HG03159 (cell line): ENCODE results near the gene HES5.
"Not testable (repeated sequence)": the region's sequence is repeated elsewhere in the genome, so short reads cannot be mapped to it uniquely, and the experiment has no call there.

ENCODE experiments used
- ATAC-seq: cut with Tn5 transposase; IDR thresholded peaks from one replicate; pipeline ENCODE4 v1.9.1; 2021; ENCODE audit warnings: mild to moderate bottlenecking, moderate library complexity; ENCODE audit not compliant: unreplicated experiment

Gene HES5, protein sequence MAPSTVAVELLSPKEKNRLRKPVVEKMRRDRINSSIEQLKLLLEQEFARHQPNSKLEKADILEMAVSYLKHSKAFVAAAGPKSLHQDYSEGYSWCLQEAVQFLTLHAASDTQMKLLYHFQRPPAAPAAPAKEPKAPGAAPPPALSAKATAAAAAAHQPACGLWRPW

DNA sequence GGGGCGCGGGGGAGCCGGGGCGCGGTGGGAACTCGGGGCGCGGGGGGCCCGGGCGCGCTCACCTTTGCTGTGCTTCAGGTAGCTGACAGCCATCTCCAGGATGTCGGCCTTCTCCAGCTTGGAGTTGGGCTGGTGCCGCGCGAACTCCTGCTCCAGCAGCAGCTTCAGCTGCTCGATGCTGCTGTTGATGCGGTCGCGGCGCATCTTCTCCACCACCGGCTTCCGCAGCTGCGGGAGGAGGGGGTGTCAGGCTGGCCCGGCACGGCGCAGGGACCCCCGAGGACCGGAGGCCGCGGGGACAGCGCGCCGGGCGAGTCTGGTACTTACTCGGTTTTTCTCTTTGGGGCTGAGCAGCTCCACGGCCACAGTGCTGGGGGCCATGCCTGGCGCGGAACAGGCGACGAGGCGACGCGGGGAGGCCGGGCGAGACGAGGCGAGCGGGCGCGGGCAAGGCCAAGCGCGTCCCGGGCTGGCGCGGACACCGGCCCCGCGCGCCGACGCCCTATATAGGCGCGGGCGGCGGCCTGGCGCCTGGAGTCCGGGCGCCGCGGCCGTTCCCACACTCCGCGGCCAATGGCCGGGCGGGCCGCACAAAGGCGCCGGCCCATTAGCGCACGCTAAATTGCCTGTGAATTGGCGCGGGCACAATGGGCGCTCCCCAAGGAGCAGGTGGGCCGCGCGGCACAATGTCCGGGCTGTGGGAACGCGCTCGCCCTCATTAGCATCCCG lies at the start of gene HES5:
TSS of gene HES5 (minus strand) at position 480 of the 729 bp plus-strand sequence. CDS start at position 381, 99 bp downstream.
- ATAC-seq, result no peak

- ATAC-seq, result no peak
Observed at GRCh38 chr1:2578758-2579118, 48.7 kb upstream of the HES5 start.

DNA sequence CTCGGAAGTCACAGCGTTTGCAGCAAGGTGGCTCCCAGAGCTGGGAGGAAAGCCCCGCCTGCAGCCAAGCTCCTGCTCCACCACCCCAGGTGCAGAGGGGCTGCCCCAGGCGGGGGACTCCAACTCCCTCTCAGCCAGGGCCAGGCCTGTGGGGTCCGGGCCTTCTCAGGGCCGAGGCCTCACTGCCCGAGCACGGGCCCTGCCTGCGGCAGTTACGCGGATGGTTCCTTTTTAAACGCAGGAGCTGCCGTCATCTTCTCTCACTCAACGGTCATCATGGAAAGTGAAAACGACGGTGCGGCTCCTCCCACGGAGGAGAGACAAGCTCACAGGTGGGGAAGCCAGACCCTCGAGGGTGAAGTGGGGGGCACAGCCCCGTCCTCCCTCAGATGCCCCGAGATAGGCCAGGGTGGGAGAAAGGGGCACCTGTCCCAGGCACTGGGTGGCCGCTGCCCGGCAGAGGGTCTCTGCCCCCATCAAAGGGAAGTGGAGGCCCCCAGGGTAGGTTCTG lies 47.6 kb upstream of the HES5 start:
- peak; percentile 39 for ATAC-seq

GRCh38 chr1:2575801-2576663 lies 46.0 kb upstream of the HES5 start:
- no peak for ATAC-seq

- no peak for ATAC-seq
Observed at GRCh38 chr1:2574350-2574749, 44.3 kb upstream of the HES5 start.

DNA sequence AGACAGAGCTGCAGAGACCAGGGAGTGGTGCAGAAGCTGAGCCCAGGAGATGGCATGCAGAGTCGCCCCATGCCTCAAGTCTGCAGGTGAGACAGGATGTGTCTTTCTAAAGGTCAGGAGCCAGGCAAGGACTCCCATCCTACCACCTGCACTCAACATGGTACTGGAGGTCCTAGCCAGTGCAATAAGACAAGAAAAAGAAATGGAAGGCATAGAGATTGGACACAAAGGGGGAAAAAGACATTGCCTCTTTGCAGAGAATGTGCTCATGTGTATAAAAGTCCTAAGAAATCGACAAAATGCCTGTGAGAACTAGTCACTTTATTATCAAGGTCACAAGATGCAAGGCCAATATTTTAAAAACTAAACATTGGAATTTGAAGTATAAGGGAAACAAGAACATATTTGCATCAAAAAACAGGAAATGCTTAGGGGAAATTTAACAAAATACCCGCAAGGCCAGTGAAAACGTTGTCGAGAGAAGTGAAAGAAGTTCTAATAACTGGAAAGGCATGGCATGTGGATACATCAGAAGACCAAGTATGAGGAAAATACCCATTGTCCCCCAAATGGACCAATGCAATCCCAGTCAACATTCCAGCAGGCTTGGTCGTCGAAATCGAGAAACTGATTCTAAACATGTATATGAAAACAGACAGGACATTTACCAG lies 43.3 kb upstream of the HES5 start:
- ATAC-seq, result no peak

DNA sequence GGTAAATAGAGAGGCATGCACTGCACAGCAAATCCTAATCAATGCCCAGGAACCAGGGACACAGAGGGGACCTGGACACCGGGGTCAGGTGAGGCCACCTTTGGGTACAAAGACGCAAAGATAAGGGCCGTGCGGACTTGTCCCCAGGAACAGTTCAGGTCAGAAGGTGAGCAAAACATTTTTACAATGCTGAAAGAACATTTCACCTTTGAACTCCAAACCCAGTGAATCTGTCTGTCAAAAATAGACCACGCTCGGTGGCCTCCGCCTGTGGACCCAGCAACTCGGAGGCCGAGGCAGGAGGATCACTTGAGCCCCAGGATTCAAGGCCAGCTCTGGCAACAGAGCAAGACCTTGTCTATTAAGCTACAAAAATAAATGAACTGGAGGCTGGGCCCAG lies 41.3 kb upstream of the HES5 start:
- ATAC-seq, result no peak

DNA sequence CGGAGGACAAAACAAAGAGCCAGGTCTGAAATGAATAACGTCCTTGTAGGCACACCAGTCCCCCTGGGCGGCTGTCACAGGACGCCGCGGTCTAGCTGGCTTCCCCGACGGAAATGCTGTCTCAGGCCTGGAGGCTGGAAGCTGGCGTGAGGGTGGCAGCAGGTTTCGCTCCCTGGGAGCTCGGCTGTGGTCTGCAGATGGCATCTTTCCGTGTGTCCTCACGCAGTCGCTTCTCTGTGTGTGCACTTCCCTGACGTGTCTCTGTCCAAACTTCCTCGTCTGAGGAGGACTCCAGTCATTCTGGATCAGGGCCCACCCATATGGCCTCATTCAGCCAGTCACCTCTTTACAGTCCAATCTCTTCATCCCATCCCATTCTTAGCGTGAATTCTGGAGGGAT lies 40.3 kb upstream of the HES5 start:
- no peak for ATAC-seq

DNA sequence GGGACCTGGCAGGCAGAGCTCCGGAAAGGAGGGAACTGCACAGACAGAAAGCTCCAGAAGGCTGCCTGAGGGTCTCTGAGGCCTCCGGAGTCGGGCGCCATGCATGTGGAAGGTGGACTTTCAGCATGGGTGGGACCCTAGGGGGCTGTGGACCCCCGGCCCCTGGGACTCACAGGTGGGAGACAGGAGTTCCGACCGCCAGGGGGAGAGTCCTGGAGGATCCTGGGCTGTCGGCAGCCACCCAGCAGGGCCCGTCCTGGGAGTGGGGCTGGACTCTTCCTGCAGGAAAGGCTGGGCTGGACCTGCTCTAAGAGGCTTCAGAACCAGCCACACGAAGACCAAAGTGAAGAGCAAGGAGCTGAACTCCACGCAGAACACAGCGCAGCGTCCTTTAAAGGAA lies 39.6 kb upstream of the HES5 start:
- ATAC-seq, result not testable (repeated sequence)

DNA sequence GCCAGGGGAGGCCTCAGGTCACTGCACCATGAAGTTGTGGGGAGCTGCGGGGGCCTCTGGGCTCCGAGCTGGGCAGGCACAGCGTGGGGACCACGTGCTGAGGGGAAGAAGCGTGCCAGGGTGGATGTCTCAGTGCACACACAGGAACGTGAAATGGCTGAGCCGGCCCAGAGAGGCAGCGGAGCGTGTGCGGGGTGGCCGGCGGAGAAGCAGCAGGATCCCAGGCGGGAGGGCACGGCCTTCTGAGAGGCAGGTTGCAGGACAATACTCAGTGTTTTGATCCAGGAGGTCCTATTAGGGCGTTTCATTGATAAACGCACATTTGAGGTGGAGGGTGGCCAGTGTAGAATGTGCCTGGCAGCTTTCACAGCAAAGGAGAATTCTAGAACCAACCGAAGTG lies 39.0 kb upstream of the HES5 start:
- no peak for ATAC-seq

- not testable (repeated sequence) for ATAC-seq
Observed at GRCh38 chr1:2568187-2568816, 38.2 kb upstream of the HES5 start.

GRCh38 chr1:2567083-2567679 lies 37.1 kb upstream of the HES5 start:
- no peak for ATAC-seq

DNA sequence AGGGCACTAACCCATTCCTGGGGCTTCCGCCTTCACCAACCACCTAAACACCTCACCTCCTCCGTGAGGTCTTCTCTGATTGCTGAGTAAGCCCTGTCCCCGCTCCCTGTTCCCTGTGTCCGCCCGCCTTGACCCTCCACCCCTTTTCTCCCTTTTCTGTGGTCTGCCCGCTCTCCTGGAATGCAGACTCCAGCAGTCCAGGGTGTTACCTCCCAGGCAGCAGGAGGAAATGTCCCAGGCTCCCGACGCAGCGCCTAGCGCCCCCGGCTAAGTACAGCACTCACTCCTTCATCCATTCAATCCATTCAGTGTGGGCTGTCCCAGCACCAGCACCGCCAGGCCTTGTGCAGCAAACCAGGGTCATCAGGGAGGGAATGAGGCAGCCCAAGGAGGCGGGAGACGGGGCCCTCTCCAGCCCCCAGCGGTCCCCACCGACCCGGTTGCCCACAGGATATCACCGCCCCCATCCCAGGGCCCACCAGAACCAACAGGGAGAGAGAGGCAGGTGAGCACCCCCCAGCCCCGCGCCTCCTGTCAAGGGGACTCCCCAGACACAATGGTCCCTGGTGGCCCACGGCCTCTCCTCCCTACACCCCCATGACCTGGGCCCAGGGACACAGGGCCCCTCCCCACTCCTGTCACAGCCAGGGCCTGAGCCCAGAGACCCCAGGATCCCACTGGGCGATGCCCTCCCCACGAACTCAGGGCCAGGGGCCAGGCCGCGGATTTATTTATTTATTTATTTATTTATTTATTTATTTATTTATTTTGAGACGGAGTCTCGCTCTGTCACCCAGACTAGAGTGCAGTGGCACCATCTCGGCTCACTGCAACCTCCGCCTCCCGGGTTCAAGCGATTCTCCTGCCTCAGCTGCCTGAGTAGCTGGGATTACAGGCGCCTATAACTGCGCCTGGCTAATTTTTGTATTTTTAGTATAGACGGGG lies 36.3 kb upstream of the HES5 start:
- ATAC-seq, result no peak

DNA sequence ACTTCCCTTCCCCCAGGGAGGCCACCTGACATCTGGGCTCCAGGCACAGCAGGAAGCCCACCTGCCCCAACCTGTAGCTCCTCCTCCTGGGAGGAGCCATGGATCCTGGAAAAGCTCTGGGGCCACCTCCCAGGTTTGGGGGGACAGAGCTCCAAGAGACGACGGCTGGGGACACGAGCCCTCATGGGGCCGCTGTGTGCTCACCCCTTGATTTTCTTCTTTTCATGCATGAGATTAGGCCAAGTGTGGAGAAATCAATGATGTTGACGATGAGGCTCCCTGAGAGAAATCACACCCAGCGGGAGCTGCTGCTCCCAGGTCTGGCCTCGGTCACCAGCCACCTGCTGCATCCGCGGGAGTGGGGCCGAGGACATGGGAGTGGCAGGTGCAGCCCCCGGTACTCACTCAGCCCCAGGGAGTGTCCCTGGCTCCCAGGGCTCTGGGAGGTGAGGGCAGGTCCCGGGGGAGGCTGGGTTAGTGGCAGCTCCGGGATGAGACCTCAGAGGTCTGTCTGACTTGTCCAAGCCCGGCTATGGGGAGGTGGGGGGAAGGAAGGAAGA lies 34.8 kb upstream of the HES5 start:
- no peak for ATAC-seq

- no peak for ATAC-seq
Observed at GRCh38 chr1:2564006-2564814, 34.1 kb upstream of the HES5 start.

GRCh38 chr1:2563205-2563604 lies 33.1 kb upstream of the HES5 start:
- no peak for ATAC-seq

DNA sequence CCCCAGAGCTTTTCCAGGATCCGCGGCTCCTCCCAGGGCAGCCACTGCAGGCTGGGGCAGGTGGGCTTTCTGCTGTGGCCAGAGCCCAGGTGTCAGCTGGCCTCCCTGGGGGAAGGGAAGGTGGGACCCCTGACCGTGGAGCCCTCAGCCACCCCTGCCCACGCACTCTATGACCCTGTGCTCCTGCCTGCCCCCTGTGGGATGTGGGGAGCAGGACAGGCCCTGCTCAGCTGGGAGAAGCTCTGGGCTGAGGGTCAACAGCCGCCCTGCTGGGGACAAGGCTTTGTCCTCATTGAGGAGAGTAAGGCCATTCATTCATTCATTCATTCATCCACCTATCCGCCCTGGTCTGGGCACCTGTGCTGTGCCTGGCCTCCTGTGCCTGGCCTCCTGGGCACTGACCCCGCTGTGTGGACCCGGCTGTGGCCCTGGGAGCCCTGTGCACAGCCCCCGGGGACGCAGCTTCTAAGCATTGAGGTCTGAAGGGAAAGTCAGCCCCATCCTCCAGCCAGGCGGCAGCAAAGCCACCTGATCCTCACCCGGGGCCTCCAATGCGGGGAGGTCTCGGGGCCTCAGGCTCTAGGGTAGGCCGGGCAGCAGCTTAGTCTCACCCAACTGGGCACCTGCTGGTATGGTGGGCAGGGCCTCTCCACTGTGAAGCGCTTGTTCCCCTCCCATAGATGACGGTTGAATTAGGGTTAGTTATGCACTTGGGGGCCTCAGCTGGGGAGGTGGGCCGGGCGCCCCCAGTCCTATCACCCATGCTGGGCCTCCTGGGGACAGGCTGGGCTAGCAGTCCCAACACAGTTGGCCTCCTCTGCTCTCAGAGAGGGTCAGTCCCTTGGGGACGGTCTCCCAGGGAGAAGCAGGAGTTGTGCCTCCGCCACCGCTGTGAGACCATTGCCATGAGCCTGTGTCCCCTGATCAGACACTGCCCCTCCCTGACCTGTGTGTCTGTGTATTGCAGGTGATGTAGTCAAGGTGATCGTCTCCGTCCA lies 32.1 kb upstream of the HES5 start:
- ATAC-seq, result no peak
